Chondrocyte (in vitro differentiated cells): ENCODE measurements around the gene DNAI1. TPM values are rescaled to one million over a fixed set of nuclear protein-coding genes. Genes with fewer than 3 reads are reported as not detected.

Source experiments
- DNase-seq: peaks from one replicate; pipeline ENCODE4 v3.0.0; 2021; ENCODE audit warnings: mixed read lengths, low spot score
- H3K27ac Mint-ChIP-seq: one replicate; pipeline ENCODE4 v1.8.0; 2021; ENCODE audit warnings: mild to moderate bottlenecking, moderate library complexity, mixed read lengths; ENCODE audit not compliant: unreplicated experiment
- H3K27me3 Mint-ChIP-seq: 2 replicates; pipeline ENCODE4 v1.8.0; 2021; ENCODE audit warnings: low read depth, mixed read lengths
- H3K36me3 Mint-ChIP-seq: 2 replicates; pipeline ENCODE4 v1.8.0; 2021; ENCODE audit warnings: low read depth, mixed read lengths
- H3K4me1 Mint-ChIP-seq: 2 replicates; pipeline ENCODE4 v1.8.0; 2021; ENCODE audit warnings: low read depth, mild to moderate bottlenecking, mixed read lengths
- H3K4me3 Mint-ChIP-seq: one replicate; pipeline ENCODE4 v1.8.0; 2021; ENCODE audit warnings: mild to moderate bottlenecking, moderate library complexity, mixed read lengths; ENCODE audit not compliant: unreplicated experiment
- H3K9me3 Mint-ChIP-seq: 2 replicates; pipeline ENCODE4 v1.8.0; 2021; ENCODE audit warnings: low read depth, mixed read lengths
- total RNA-seq: library from RNA; stranded (reverse); gene quantifications from 3 replicates; pipeline ENCODE4 v1.2.1, GENCODE V29; 2021
- TF ChIP-seq, protein P1 (sequence below): fragments of 200-600 bp; sonication (generic); IDR thresholded peaks from 2 replicates; pipeline ENCODE4 v1.5.0; 2021; ENCODE audit warnings: antibody characterized with exemption, mild to moderate bottlenecking, moderate library complexity

Gene DNAI1
- total RNA-seq, 1 donor from 2014 or later: 0.25 TPM

DNA sequence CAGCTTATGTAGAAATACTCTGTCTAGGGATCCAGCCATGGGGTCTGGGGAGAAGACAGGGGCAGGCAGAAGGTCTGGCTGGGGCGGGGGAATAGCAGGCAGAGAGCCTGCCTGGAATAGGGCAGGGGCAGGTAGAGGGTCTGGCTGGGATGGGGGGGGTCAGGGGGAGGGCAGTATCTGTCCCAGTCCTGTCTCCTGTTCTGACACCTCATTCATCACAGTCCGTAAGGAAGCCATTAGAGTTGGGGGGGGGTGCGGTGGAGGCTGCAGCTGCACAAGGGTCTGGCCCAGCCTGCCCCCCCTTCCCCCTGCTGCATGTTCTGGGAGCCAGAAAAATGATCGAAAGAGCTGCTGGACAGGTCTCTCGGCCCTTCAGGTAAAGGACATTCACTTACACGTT, 98.3 kb downstream of the DNAI1 start:
- H3K9me3 Mint-ChIP-seq: no peaks in the 10 kb centered on the region
- no peak overlapping the region for H3K4me3 Mint-ChIP-seq
- H3K27ac Mint-ChIP-seq: no peak overlapping the region
- peak; percentile 12 for DNase-seq
- H3K27me3 Mint-ChIP-seq: peaks cover 5% of the 10 kb centered on the region
- TF ChIP-seq, protein P1, sequence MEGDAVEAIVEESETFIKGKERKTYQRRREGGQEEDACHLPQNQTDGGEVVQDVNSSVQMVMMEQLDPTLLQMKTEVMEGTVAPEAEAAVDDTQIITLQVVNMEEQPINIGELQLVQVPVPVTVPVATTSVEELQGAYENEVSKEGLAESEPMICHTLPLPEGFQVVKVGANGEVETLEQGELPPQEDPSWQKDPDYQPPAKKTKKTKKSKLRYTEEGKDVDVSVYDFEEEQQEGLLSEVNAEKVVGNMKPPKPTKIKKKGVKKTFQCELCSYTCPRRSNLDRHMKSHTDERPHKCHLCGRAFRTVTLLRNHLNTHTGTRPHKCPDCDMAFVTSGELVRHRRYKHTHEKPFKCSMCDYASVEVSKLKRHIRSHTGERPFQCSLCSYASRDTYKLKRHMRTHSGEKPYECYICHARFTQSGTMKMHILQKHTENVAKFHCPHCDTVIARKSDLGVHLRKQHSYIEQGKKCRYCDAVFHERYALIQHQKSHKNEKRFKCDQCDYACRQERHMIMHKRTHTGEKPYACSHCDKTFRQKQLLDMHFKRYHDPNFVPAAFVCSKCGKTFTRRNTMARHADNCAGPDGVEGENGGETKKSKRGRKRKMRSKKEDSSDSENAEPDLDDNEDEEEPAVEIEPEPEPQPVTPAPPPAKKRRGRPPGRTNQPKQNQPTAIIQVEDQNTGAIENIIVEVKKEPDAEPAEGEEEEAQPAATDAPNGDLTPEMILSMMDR: no peak
- no peaks in the 10 kb centered on the region for H3K36me3 Mint-ChIP-seq
- H3K4me1 Mint-ChIP-seq: peaks cover 31% of the 10 kb centered on the region

GRCh38 chr9:34557426-34558321, 99.1 kb downstream of the DNAI1 start:
- Mint-ChIP-seq H3K4me3 (no peak overlapping the region), H3K27me3 (peaks cover 5% of the 10 kb centered on the region), H3K4me1 (peaks cover 31% of the 10 kb centered on the region), H3K9me3 (peaks cover under 1% of the 10 kb centered on the region), H3K36me3 (peaks cover under 1% of the 10 kb centered on the region), H3K27ac (no peak overlapping the region)
- peak; percentile 75 for DNase-seq
- TF ChIP-seq, protein P1: no peak

DNA sequence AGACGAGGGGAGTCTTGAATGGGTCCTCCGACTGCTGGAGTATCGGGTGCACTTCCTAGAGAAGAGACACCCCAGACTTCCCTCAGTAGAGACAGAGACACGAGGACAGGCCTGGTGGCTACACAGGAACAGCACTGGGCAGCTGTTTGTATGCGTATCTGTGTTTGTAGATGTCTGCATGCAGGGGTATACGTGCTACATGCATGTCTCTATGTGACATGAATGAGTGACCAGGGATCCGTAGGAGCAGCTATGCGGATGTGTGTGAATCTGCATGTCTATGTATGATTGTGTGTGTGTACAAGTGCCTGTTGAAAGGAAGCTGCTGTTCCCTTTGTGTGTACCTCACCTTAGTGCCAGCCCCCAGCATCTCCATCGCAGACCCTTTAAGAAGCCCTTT, 99.8 kb downstream of the DNAI1 start:
- Mint-ChIP-seq H3K9me3 (peaks cover 3% of the 10 kb centered on the region), H3K36me3 (peaks cover 3% of the 10 kb centered on the region), H3K27me3 (peaks cover 9% of the 10 kb centered on the region), H3K4me1 (peaks cover 31% of the 10 kb centered on the region), H3K27ac (no peak overlapping the region), H3K4me3 (no peak overlapping the region)
- DNase-seq: peak; percentile 41
- TF ChIP-seq, protein P1: no peak

GRCh38 chr9:34558919-34559623, 100.5 kb downstream of the DNAI1 start:
- H3K36me3 Mint-ChIP-seq: peaks cover 5% of the 10 kb centered on the region
- H3K27ac Mint-ChIP-seq: peak overlapping the region; percentile 33
- peaks cover 14% of the 10 kb centered on the region for H3K27me3 Mint-ChIP-seq
- no peak overlapping the region for H3K4me3 Mint-ChIP-seq
- TF ChIP-seq, protein P1: no peak
- DNase-seq: peak; percentile 50
- peaks cover 3% of the 10 kb centered on the region for H3K9me3 Mint-ChIP-seq
- H3K4me1 Mint-ChIP-seq: peaks cover 31% of the 10 kb centered on the region
